HG02852 (cell line): ENCODE results near the gene ZMIZ1.
A peak's percentile ranks its signal among the peaks of the same experiment; 100 is the strongest.

Source experiments
- ATAC-seq: cut with Tn5 transposase; IDR thresholded peaks from one replicate; pipeline ENCODE4 v1.9.1; 2021; ENCODE audit warnings: mild to moderate bottlenecking, moderate library complexity; ENCODE audit not compliant: unreplicated experiment

The ZMIZ1 gene

GRCh38 chr10:79115302-79115701 is 46.5 kb downstream of the ZMIZ1 start:
- no peak for ATAC-seq

GRCh38 chr10:79116368-79116767 is 47.6 kb downstream of the ZMIZ1 start:
- peak; percentile 26 for ATAC-seq

- peak; percentile 84 for ATAC-seq
Measured at GRCh38 chr10:79116801-79117723, 48.3 kb downstream of the ZMIZ1 start.

GRCh38 chr10:79118286-79119202 is 49.8 kb downstream of the ZMIZ1 start:
- ATAC-seq, result no peak

- no peak for ATAC-seq
Measured at GRCh38 chr10:79119306-79119705, 50.5 kb downstream of the ZMIZ1 start.

- ATAC-seq, result no peak
Measured at GRCh38 chr10:79123547-79123963, 54.8 kb downstream of the ZMIZ1 start.

- ATAC-seq, result no peak
Measured at GRCh38 chr10:79124066-79124465, 55.3 kb downstream of the ZMIZ1 start.

GRCh38 chr10:79125092-79125491 is 56.3 kb downstream of the ZMIZ1 start:
- ATAC-seq, result no peak

- no peak for ATAC-seq
Measured at GRCh38 chr10:79126351-79127080, 57.8 kb downstream of the ZMIZ1 start.

- ATAC-seq, result no peak
Measured at GRCh38 chr10:79127151-79127961, 58.6 kb downstream of the ZMIZ1 start.

GRCh38 chr10:79128241-79128922 is 59.6 kb downstream of the ZMIZ1 start:
- no peak for ATAC-seq

- no peak for ATAC-seq
Measured at GRCh38 chr10:79128923-79129305, 60.1 kb downstream of the ZMIZ1 start.

- no peak for ATAC-seq
Measured at GRCh38 chr10:79129361-79129997, 60.7 kb downstream of the ZMIZ1 start.

GRCh38 chr10:79130255-79130654 is 61.5 kb downstream of the ZMIZ1 start:
- no peak for ATAC-seq

GRCh38 chr10:79130846-79131245 is 62.1 kb downstream of the ZMIZ1 start:
- no peak for ATAC-seq

- ATAC-seq, result no peak
Measured at GRCh38 chr10:79131836-79132631, 63.3 kb downstream of the ZMIZ1 start.

GRCh38 chr10:79132681-79133381 is 64.1 kb downstream of the ZMIZ1 start:
- ATAC-seq, result no peak

GRCh38 chr10:79133416-79133815 is 64.7 kb downstream of the ZMIZ1 start:
- ATAC-seq, result no peak
